ENCODE data around the gene TSEN2. TPM values are rescaled to one million over a fixed set of nuclear protein-coding genes. Genes with fewer than 3 reads are reported as not detected.

The TSEN2 gene
- total RNA-seq, 1 experiment from 2014 or later = 32.3 TPM

GRCh38 chr3:12471241-12471640 lies 13.0 kb upstream of the TSEN2 start:
- H3K9me3 Mint-ChIP-seq (ENCODE audit: unreplicated experiment) = no peaks in the 10 kb centered on the region
- ChIA-PET POLR2A (interaction anchor here (1.0 to 1.2 kb wide), 2 partner anchors 87 to 251 kb away, joined by 3 to 4 read pairs; no protein-coding TSS in a partner anchor), CTCF (interaction anchor here (0.5 to 3.5 kb wide), 12 partner anchors 9 to 366 kb away, joined by 3 to 19 read pairs (median 4); no protein-coding TSS in a partner anchor)
- peak overlapping the region; percentile 18 for H3K4me3 Mint-ChIP-seq (ENCODE audit: unreplicated experiment)
- intact Hi-C loops (cut with micrococcal nuclease) = loop anchor here (5.0 kb wide), 1 partner anchor 119 kb away; no protein-coding TSS in a partner anchor
- BruUV-seq (replicated peaks) = no TSS peak
- peak overlapping the region; percentile 20 for H3K27ac Mint-ChIP-seq (ENCODE audit: low read depth, unreplicated experiment)
- no peak for TF ChIP-seq CTCF (IDR thresholded peaks at IDR 0.05; ENCODE audit: unreplicated experiment)
- peak; percentile 89 for DNase-seq (ENCODE audit: unreplicated experiment)
- no peaks in the 10 kb centered on the region for H3K36me3 Mint-ChIP-seq (ENCODE audit: insufficient read depth, unreplicated experiment)
- H3K4me1 Mint-ChIP-seq (ENCODE audit: insufficient read depth, unreplicated experiment) = peaks cover 16% of the 10 kb centered on the region
- H3K27me3 Mint-ChIP-seq (ENCODE audit: insufficient read depth, unreplicated experiment) = no peaks in the 10 kb centered on the region

GRCh38 chr3:12472000-12472610 lies 12.2 kb upstream of the TSEN2 start:
- no peaks in the 10 kb centered on the region for H3K27me3 Mint-ChIP-seq (ENCODE audit: insufficient read depth, unreplicated experiment)
- H3K4me3 Mint-ChIP-seq (ENCODE audit: unreplicated experiment) = no peak overlapping the region
- no peak for TF ChIP-seq CTCF (IDR thresholded peaks at IDR 0.05; ENCODE audit: unreplicated experiment)
- H3K27ac Mint-ChIP-seq (ENCODE audit: low read depth, unreplicated experiment) = no peak overlapping the region
- H3K36me3 Mint-ChIP-seq (ENCODE audit: insufficient read depth, unreplicated experiment) = no peaks in the 10 kb centered on the region
- DNase-seq (ENCODE audit: unreplicated experiment) = no peak
- peaks cover 21% of the 10 kb centered on the region for H3K4me1 Mint-ChIP-seq (ENCODE audit: insufficient read depth, unreplicated experiment)
- CTCF ChIA-PET = interaction anchor here (0.6 to 3.5 kb wide), 11 partner anchors 8 to 341 kb away, joined by 3 to 19 read pairs (median 3); no protein-coding TSS in a partner anchor
- POLR2A ChIA-PET = interaction anchor here (1.2 kb wide), 1 partner anchor 86 kb away, joined by 4 read pairs; no protein-coding TSS in a partner anchor
- BruUV-seq (replicated peaks) = no TSS peak
- H3K9me3 Mint-ChIP-seq (ENCODE audit: unreplicated experiment) = no peaks in the 10 kb centered on the region
- intact Hi-C loops (cut with micrococcal nuclease) = loop anchor here (5.0 kb wide), 1 partner anchor 120 kb away; no protein-coding TSS in a partner anchor

GRCh38 chr3:12472796-12473195 lies 11.5 kb upstream of the TSEN2 start:
- intact Hi-C loops (cut with micrococcal nuclease) = loop anchor here (5.0 kb wide), 1 partner anchor 120 kb away; no protein-coding TSS in a partner anchor
- ChIA-PET CTCF (interaction anchor here (0.6 to 3.5 kb wide), 3 partner anchors 104 to 338 kb away, joined by 3 to 19 read pairs (median 7); no protein-coding TSS in a partner anchor), POLR2A (no interaction called here)
- Mint-ChIP-seq H3K9me3 (ENCODE audit: unreplicated experiment) (no peaks in the 10 kb centered on the region), H3K27ac (ENCODE audit: low read depth, unreplicated experiment) (no peak overlapping the region), H3K4me1 (ENCODE audit: insufficient read depth, unreplicated experiment) (peaks cover 21% of the 10 kb centered on the region), H3K36me3 (ENCODE audit: insufficient read depth, unreplicated experiment) (no peaks in the 10 kb centered on the region), H3K4me3 (ENCODE audit: unreplicated experiment) (no peak overlapping the region), H3K27me3 (ENCODE audit: insufficient read depth, unreplicated experiment) (no peaks in the 10 kb centered on the region)
- no TSS peak for BruUV-seq (replicated peaks)
- no peak for TF ChIP-seq CTCF (IDR thresholded peaks at IDR 0.05; ENCODE audit: unreplicated experiment)
- DNase-seq (ENCODE audit: unreplicated experiment) = no peak

- no peaks in the 10 kb centered on the region for H3K9me3 Mint-ChIP-seq (ENCODE audit: unreplicated experiment)
- TF ChIP-seq CTCF (IDR thresholded peaks at IDR 0.05; ENCODE audit: unreplicated experiment) = no peak
- H3K27me3 Mint-ChIP-seq (ENCODE audit: insufficient read depth, unreplicated experiment) = no peaks in the 10 kb centered on the region
- CTCF ChIA-PET = interaction anchor here (8.2 kb wide), 1 partner anchor 341 kb away, joined by 246 read pairs; no protein-coding TSS in a partner anchor
- DNase-seq (ENCODE audit: unreplicated experiment) = no peak
- no peak overlapping the region for H3K27ac Mint-ChIP-seq (ENCODE audit: low read depth, unreplicated experiment)
- peaks cover 21% of the 10 kb centered on the region for H3K4me1 Mint-ChIP-seq (ENCODE audit: insufficient read depth, unreplicated experiment)
- POLR2A ChIA-PET = interaction anchor here (0.6 kb wide), 1 partner anchor 84 kb away, joined by 3 read pairs; no protein-coding TSS in a partner anchor
- intact Hi-C loops (cut with micrococcal nuclease) = loop anchor here (5.0 kb wide), 1 partner anchor 121 kb away; no protein-coding TSS in a partner anchor
- H3K4me3 Mint-ChIP-seq (ENCODE audit: unreplicated experiment) = no peak overlapping the region
- H3K36me3 Mint-ChIP-seq (ENCODE audit: insufficient read depth, unreplicated experiment) = no peaks in the 10 kb centered on the region
- no TSS peak for BruUV-seq (replicated peaks)
These were observed 10.8 kb upstream of the TSEN2 start for GRCh38 chr3:12473511-12473910.

Measured in MCF 10A (cell line).